IMR-90 (cell line): ENCODE measurements around the gene S100A2. TPM values are rescaled to one million over a fixed set of nuclear protein-coding genes. Genes with fewer than 3 reads are reported as not detected.

ENCODE experiments used
- MXI1 ChIP-seq: IDR thresholded peaks from 2 replicates; pipeline ENCODE4 v1.6.1; 2012; ENCODE audit warnings: low read depth, mild to moderate bottlenecking, low read length, moderate library complexity, borderline replicate concordance
- NFE2L2 ChIP-seq: fragments of 150-350 bp; IDR thresholded peaks from 2 replicates; pipeline ENCODE4 v1.6.1; 2016; ENCODE audit warnings: low read depth, mild to moderate bottlenecking, low read length
- polyA plus RNA-seq, 3 experiments: library from polyadenylated mRNA; depleted of rRNA; stranded (reverse); fragments of >200 nt; gene quantifications; 2 replicates each; pipeline ENCODE4 v1.2.3, GENCODE V29; 2012; ENCODE audit warnings: low replicate concordance in 1 of 3
- total RNA-seq: library from RNA; depleted of rRNA; stranded (reverse); fragments of >200 nt; gene quantifications from 2 replicates; pipeline ENCODE4 v1.2.3, GENCODE V29; 2012

S100A2 gene
- total and polyA plus RNA-seq, 2 of the 4 experiments (the other 2 are of a cell fraction) = 3.6 to 7.9 TPM

GRCh38 chr1:153542956-153543711 lies 22.5 kb downstream of the S100A2 start (continued):
- TF ChIP-seq NFE2L2 = no peak
- no peak for TF ChIP-seq MXI1
